Measurements from ENCODE around the gene TBC1D16.

TBC1D16 gene

GRCh38 chr17:79943347-79944241 lies 92.1 kb downstream of the TBC1D16 start:
- no peak for TF ChIP-seq CTCF (IDR thresholded peaks at IDR 0.05)
- H3K4me3 ChIP-seq (ENCODE audit: low read depth in 1 of 2, low read length in 1 of 2), result no peak overlapping the region
- no peak overlapping the region for H3K27ac ChIP-seq
- peaks cover 31% of the 10 kb centered on the region for H3K27me3 ChIP-seq
- H3K4me1 ChIP-seq (ENCODE audit: control insufficient read depth in 1 of 2, insufficient read depth in 1 of 2, low read depth in 1 of 2, low read length in 1 of 2), result no peaks in the 10 kb centered on the region
- no peaks in the 10 kb centered on the region for H3K9me3 ChIP-seq
- no peaks in the 10 kb centered on the region for H3K36me3 ChIP-seq

DNA sequence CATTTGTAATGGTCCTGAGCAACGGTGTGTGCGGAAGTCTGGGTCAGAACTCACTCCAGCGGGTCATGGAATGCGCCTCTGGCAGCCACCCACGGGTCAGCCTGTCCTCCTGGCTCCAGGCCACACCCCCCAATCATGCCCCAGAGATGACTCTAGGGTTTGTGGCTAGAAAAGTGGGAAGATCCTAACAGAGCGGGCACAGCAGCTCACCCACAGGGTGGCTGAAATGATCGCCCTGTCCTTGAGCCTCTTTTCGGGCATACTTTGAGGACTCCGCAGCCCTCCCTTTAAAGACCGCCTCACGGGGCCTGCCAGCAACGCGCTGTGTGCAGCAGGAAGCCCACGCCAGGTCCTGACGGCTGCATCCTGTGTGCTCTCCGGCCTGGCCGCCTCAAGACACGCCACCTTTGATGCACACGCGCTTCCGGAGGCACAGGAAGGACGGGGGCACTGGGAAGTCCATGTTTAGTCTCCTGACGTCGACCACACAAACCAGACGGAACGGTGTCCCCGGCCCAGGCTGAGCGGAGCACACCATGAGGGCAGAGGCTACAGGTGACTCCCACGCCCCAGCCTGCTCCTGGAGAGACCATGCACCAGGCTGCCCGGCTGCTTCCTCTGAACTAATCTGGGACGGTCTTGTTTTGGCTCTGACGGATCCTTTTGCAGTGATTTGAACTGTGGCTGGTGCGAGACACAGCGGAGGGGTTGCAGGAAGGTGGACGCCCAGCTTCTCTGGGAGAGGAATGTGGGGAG lies 92.9 kb downstream of the TBC1D16 start:
- Histone ChIP-seq H3K36me3 (no peaks in the 10 kb centered on the region), H3K4me3 (ENCODE audit: low read depth in 1 of 2, low read length in 1 of 2) (no peak overlapping the region), H3K27me3 (peaks cover 37% of the 10 kb centered on the region), H3K4me1 (ENCODE audit: control insufficient read depth in 1 of 2, insufficient read depth in 1 of 2, low read depth in 1 of 2, low read length in 1 of 2) (no peaks in the 10 kb centered on the region), H3K9me3 (no peaks in the 10 kb centered on the region), H3K27ac (no peak overlapping the region)
- no peak for TF ChIP-seq CTCF (IDR thresholded peaks at IDR 0.05)

GRCh38 chr17:79942011-79942405 lies 93.7 kb downstream of the TBC1D16 start:
- no peak overlapping the region for H3K4me3 ChIP-seq (ENCODE audit: low read depth in 1 of 2, low read length in 1 of 2)

DNA sequence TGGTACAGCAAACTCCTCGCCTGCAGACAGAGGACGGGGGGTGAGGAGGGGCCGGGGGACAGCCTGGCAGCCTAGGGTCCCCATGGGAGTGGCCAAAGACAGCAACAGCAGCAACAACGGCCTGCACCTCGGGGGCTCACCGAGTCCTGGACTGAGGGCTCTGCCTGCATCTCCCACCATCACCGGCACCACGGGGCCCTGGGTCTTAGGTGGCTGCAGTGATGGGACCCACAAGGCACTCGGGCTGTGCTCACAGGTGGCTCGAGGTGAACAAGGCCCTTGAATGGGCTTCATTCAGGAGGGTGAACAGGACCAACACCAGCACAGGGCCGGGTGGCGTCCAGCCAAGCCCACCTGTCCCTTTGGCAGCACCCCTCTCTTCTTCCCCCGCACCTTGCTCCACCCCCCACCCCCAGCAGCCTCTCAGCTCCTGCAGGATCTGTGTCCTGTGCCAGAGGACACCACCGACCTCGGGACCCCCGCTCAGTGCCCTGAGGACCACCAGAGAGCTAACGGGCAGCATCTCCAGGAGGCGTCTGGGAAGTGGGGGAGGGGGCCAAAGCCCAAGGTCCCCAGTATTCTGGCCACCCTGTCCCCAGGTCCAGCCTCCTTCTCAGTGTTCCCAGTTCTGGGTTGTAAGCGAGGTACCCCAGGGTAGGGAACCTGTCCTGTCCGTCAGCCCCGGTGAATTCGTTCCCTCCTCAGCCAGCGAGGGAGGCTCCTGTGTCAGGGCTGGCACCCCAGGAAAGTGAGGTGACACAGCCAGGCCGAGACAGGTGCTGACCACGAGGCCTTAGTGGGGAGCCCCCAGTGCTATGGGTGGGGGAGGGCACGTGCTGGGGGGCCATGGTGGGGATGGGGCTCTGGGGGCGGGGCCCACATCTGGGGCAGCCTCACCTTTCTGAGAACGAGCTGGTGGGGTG lies 94.3 kb downstream of the TBC1D16 start:
- no peaks in the 10 kb centered on the region for H3K9me3 ChIP-seq
- TF ChIP-seq CTCF (IDR thresholded peaks at IDR 0.05), result no peak
- no peak overlapping the region for H3K4me3 ChIP-seq (ENCODE audit: low read depth in 1 of 2, low read length in 1 of 2)
- H3K36me3 ChIP-seq, result no peaks in the 10 kb centered on the region
- no peaks in the 10 kb centered on the region for H3K4me1 ChIP-seq (ENCODE audit: control insufficient read depth in 1 of 2, insufficient read depth in 1 of 2, low read depth in 1 of 2, low read length in 1 of 2)
- H3K27me3 ChIP-seq, result peaks cover 52% of the 10 kb centered on the region
- H3K27ac ChIP-seq, result no peak overlapping the region

More at GRCh38 chr17:79942011-79942405, 93.7 kb downstream of the TBC1D16 start:
- Histone ChIP-seq H3K27ac (no peak overlapping the region), H3K27me3 (peaks cover 45% of the 10 kb centered on the region), H3K4me1 (ENCODE audit: control insufficient read depth in 1 of 2, insufficient read depth in 1 of 2, low read depth in 1 of 2, low read length in 1 of 2) (no peaks in the 10 kb centered on the region), H3K36me3 (no peaks in the 10 kb centered on the region), H3K9me3 (no peaks in the 10 kb centered on the region)
- TF ChIP-seq CTCF (IDR thresholded peaks at IDR 0.05), result no peak

- Histone ChIP-seq H3K9me3 (no peaks in the 10 kb centered on the region), H3K27me3 (peaks cover 59% of the 10 kb centered on the region), H3K4me3 (ENCODE audit: low read depth in 1 of 2, low read length in 1 of 2) (no peak overlapping the region), H3K4me1 (ENCODE audit: control insufficient read depth in 1 of 2, insufficient read depth in 1 of 2, low read depth in 1 of 2, low read length in 1 of 2) (no peaks in the 10 kb centered on the region), H3K27ac (no peak overlapping the region), H3K36me3 (no peaks in the 10 kb centered on the region)
- TF ChIP-seq CTCF (IDR thresholded peaks at IDR 0.05), result no peak
Observed at GRCh38 chr17:79940459-79941087, 95.1 kb downstream of the TBC1D16 start.
